Natural killer cell (primary cell): ENCODE measurements around the gene CDC14A. TPM values are rescaled to one million over a fixed set of nuclear protein-coding genes. Genes with fewer than 3 reads are reported as not detected.

Experiments
- ATAC-seq, 3 donors: fragments of 150-1000 bp in 2 of 3; fragments of 200-7000 bp in 1 of 3; cut with Tn5 transposase; 1 replicate in 1 of 3; 2 replicates in 2 of 3; pipeline ENCODE4 v1.10.0; 2021; ENCODE audit warnings: mild to moderate bottlenecking in 2 of 3, moderate library complexity in 2 of 3
- DNase-seq, 2 donors: peaks; one replicate each; pipeline versions ENCODE4 v3.0.0 to v3.0.0-alpha.2; 2013 to 2021; ENCODE audit warnings: mixed read lengths in 1 of 2
- H3K27ac ChIP-seq: one replicate; pipeline ENCODE4 v1.5.1; 2013; ENCODE audit warnings: mild to moderate bottlenecking, low read length
- H3K27me3 ChIP-seq: one replicate; pipeline ENCODE4 v1.6.1; 2013; ENCODE audit warnings: low read length; ENCODE audit not compliant: control insufficient read depth, insufficient read depth
- H3K36me3 ChIP-seq: one replicate; pipeline ENCODE4 v1.6.1; 2013; ENCODE audit warnings: low read length; ENCODE audit not compliant: control insufficient read depth, insufficient read depth
- H3K4me1 ChIP-seq: one replicate; pipeline ENCODE4 v1.6.1; 2013; ENCODE audit warnings: low read length; ENCODE audit not compliant: control insufficient read depth, insufficient read depth
- H3K4me3 ChIP-seq: one replicate; pipeline ENCODE4 v1.5.1; 2013; ENCODE audit warnings: low read length
- H3K9me3 ChIP-seq: one replicate; pipeline ENCODE4 v1.6.1; 2013; ENCODE audit warnings: low read length; ENCODE audit not compliant: control insufficient read depth, insufficient read depth
- H3K27ac Mint-ChIP-seq, 2 donors: one replicate each; pipeline ENCODE4 v1.8.0; 2022; ENCODE audit warnings: mild to moderate bottlenecking in 2 of 2, mixed read lengths in 2 of 2, moderate library complexity in 1 of 2
- H3K27me3 Mint-ChIP-seq, 2 donors: one replicate each; pipeline ENCODE4 v1.8.0; 2022; ENCODE audit warnings: low read depth in 2 of 2, mixed read lengths in 2 of 2
- H3K36me3 Mint-ChIP-seq: one replicate; pipeline ENCODE4 v1.8.0; 2022; ENCODE audit warnings: mixed read lengths
- H3K4me1 Mint-ChIP-seq, 2 donors: one replicate each; pipeline ENCODE4 v1.8.0; 2022; ENCODE audit warnings: mixed read lengths in 2 of 2
- H3K4me3 Mint-ChIP-seq: one replicate; pipeline ENCODE4 v1.8.0; 2022; ENCODE audit warnings: mild to moderate bottlenecking, moderate library complexity, mixed read lengths
- H3K9me3 Mint-ChIP-seq, 2 donors: one replicate each; pipeline ENCODE4 v1.8.0; 2022; ENCODE audit warnings: mixed read lengths in 2 of 2
- WGBS: methylation state at CpG from one replicate; pipeline ENCODE4 v1.1.7; 2013; ENCODE audit warnings: missing lambda C conversion rate; ENCODE audit not compliant: insufficient coverage; 5-methylcytosine and 5-hydroxymethylcytosine counted together
- intact Hi-C: fragments of 100-400 bp; cut with micrococcal nuclease; formaldehyde crosslinking; loops from one replicate; pipeline ENCODE4 v1.14.2; 2022
- total RNA-seq, 4 donors: library from RNA; stranded (reverse); fragments of 120-200 nt in 1 of 4; gene quantifications; one replicate each; pipeline versions ENCODE4 v1.2.3 to v1.2.4, GENCODE V29; 2013 to 2022
- TF ChIP-seq, protein P1 (sequence below): fragments of 200-600 bp; IDR thresholded peaks from one replicate; pipeline ENCODE4 v1.8.0; 2022; ENCODE audit warnings: antibody characterized with exemption

Gene CDC14A
- total RNA-seq, 3 donors from 2014 or later (not counting 1 experiment from before 2014, with no cell fraction given): 59.6 to 63.8 (median 60.1) TPM

DNA sequence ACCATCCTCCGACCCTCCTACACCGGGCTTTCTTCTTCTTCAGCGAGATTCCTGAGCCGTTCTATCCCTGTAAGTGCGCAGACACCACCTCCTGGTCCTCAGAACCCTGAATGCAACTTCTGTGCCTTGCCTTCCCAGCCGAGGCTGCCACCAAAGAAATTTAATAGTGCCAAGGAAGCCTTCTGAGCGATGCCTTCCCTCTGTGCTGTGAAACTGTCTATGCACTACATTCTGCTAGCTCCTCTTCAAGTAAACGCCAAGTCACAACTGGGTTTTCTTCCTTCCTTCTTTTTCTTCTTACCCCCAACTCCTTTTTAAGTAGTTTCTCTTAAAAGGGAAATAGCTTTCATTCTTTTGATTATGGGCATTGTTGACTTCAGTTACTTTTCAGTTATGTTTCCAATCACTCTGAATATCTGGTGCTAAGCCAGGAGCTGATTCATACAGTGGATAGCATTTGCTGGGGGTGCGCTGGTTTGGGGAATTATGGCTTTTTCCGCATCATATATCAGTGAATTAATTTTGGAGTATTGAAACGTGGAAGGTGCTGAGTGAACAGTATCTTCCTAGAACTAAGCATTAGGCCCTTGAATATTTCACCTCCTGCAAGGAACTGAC, 147.0 kb downstream of the CDC14A start:
- peaks cover 22% of the 10 kb centered on the region for H3K36me3 Mint-ChIP-seq
- no peak for DNase-seq
- ATAC-seq: no peak
- peaks cover 0 to 7% of the 10 kb centered on the region in 2 donors for H3K4me1 Mint-ChIP-seq
- WGBS: 96% methylated on average over 10 of the region's 11 CpGs
- no peak overlapping the region for H3K27ac ChIP-seq
- H3K27me3 Mint-ChIP-seq: no peaks in the 10 kb centered on the region
- intact Hi-C loops: no loop called here
- no peaks in the 10 kb centered on the region for H3K27me3 ChIP-seq
- H3K4me3 ChIP-seq: no peak overlapping the region
- H3K4me3 Mint-ChIP-seq: no peak overlapping the region
- no peaks in the 10 kb centered on the region for H3K4me1 ChIP-seq
- no peak overlapping the region for H3K27ac Mint-ChIP-seq
- TF ChIP-seq, protein P1, sequence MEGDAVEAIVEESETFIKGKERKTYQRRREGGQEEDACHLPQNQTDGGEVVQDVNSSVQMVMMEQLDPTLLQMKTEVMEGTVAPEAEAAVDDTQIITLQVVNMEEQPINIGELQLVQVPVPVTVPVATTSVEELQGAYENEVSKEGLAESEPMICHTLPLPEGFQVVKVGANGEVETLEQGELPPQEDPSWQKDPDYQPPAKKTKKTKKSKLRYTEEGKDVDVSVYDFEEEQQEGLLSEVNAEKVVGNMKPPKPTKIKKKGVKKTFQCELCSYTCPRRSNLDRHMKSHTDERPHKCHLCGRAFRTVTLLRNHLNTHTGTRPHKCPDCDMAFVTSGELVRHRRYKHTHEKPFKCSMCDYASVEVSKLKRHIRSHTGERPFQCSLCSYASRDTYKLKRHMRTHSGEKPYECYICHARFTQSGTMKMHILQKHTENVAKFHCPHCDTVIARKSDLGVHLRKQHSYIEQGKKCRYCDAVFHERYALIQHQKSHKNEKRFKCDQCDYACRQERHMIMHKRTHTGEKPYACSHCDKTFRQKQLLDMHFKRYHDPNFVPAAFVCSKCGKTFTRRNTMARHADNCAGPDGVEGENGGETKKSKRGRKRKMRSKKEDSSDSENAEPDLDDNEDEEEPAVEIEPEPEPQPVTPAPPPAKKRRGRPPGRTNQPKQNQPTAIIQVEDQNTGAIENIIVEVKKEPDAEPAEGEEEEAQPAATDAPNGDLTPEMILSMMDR: no peak
- H3K36me3 ChIP-seq: peaks cover 69% of the 10 kb centered on the region
- no peaks in the 10 kb centered on the region for H3K9me3 Mint-ChIP-seq
- no peaks in the 10 kb centered on the region for H3K9me3 ChIP-seq

DNA sequence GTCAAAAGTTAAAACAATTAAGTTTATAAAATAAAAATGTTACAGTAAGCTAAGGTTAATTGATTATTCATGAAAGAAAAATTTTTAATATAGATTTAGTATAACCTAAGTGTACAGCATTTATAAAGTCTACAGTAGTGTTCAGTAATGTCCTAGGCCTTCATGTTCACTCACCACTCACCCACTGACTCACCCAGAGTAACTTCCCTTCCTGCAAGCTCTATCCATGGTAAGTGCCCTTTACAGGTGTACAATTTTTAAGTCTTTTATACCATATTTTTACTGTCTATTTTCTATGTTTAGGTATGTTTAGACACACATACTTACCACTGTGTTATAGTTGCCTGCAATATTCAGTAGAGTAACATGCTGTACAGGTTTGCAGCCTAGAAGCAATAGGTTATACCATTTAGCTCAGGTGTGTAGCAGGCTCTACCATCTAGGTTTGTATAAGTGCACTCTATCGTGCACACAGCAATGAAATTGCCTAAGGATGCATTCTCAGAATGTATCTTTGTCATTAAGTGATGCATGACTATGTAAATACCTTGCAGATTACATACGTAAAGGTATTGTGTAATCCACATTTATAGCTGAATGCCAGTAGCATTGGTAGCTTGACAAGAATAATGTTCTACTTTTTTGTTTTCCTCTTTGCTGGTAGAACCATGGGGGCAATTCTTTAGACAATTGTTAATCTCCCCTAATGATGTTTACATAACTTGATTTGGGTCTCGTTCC, 149.9 kb downstream of the CDC14A start:
- Mint-ChIP-seq H3K9me3 (no peaks in the 10 kb centered on the region), H3K27ac (no peak overlapping the region), H3K27me3 (no peaks in the 10 kb centered on the region), H3K36me3 (peaks cover 22% of the 10 kb centered on the region), H3K4me1 (peaks cover 0 to 7% of the 10 kb centered on the region in 2 donors), H3K4me3 (no peak overlapping the region)
- H3K9me3 ChIP-seq: no peaks in the 10 kb centered on the region
- ATAC-seq (no peak), DNase-seq (no peak)
- no peaks in the 10 kb centered on the region for H3K27me3 ChIP-seq
- no peaks in the 10 kb centered on the region for H3K4me1 ChIP-seq
- H3K4me3 ChIP-seq: no peak overlapping the region
- WGBS: 93% methylated on average over 2 of the region's 3 CpGs
- H3K27ac ChIP-seq: no peak overlapping the region
- intact Hi-C loops: no loop called here
- peaks cover 70% of the 10 kb centered on the region for H3K36me3 ChIP-seq
- TF ChIP-seq, protein P1: no peak

DNA sequence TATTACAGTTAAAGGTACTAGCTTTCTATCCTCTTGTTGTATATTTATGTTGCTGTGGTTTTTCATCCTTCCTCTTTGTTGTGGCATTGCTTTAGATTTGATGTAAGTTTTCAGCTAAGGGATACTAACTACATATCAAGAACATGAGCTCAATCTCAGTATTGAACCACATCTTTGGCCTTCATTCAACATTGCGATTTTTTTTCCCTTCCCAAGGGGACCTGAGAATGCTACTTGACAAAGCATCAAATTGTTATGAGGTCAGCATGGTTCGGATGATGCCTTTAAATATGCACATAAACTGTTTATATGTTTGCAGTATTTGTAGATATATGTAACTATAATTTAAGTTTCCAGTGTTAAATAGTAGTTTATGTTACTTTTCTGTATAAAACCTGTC, 153.9 kb downstream of the CDC14A start:
- Mint-ChIP-seq H3K27me3 (no peaks in the 10 kb centered on the region), H3K4me1 (peaks cover 0 to 5% of the 10 kb centered on the region in 2 donors), H3K4me3 (no peak overlapping the region), H3K27ac (no peak overlapping the region), H3K9me3 (no peaks in the 10 kb centered on the region), H3K36me3 (peaks cover 12% of the 10 kb centered on the region)
- no peak for ATAC-seq
- H3K27ac ChIP-seq: no peak overlapping the region
- no peak for DNase-seq
- TF ChIP-seq, protein P1: no peak
- H3K9me3 ChIP-seq: no peaks in the 10 kb centered on the region
- H3K4me3 ChIP-seq: no peak overlapping the region
- peaks cover 56% of the 10 kb centered on the region for H3K36me3 ChIP-seq
- intact Hi-C loops: no loop called here
- H3K4me1 ChIP-seq: no peaks in the 10 kb centered on the region
- WGBS: 83% methylated on average over 1 of the region's 2 CpGs
- H3K27me3 ChIP-seq: no peaks in the 10 kb centered on the region
